Measurements from ENCODE around the gene ANKH.
"Not testable (repeated sequence)": the region's sequence is repeated elsewhere in the genome, so short reads cannot be mapped to it uniquely, and the experiment has no call there.

Gene ANKH

DNA sequence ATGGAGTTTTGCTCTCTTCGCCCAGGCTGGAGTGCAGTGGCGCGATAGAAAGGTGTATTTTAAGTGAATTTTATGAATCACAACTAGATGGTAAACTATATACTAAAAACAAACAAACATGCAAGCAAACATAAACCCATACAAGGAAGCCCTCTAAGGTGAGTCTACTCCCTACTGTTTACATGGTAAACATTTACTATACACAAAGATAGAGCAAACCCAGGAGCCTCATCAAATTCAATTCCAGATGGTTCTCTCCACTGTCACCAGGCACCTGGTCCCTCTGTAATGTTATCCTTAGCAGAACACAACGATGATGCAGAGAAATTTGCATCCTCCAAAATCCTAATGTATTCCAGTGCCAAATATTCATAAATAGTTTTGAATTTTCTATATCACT, 17.9 kb downstream of the ANKH start:
- DNase-seq: no peak

DNA sequence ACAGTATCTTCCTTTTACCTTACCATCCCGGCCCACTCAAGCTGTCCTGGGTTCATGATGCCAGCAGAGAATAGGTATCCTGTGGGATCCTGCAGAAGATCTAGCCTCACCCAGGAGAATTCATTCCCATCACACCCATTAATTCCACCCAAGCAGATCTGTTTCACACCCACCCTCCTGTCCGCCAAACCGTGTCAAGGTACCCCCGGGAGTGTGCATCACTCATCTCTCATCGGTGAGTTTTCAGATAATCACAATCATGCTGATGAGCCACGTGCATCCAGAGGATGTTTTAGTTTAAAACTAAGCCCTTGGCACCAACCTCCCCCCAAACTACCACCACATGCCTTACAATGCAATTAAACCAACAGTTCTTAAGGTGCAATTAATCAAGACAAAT, 18.8 kb downstream of the ANKH start:
- DNase-seq: no peak

DNA sequence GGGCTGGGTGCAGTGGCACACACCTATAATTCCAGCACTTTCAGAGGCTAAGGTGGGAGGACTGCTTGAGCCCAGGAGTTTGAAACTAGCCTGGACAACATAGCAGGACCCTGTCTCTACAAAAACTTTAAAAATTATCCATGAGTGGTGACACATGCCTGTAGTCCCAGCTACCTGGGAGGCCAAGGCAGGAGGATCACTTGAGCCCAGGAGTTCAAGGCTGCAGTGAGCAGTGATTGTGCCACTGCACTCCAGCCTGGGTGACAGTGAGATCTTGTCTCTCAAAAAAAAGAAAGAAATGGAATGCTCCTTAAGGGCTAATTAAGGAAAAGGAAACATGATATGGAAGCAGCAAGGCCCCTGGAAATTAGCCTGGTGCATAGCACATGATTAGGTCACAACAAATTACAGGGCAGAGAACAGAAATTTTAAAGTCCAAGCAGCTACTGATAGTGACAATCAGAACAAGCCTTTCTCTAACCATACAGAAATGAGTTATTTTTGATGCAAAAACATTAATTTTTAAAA, 19.5 kb downstream of the ANKH start:
- no peak for DNase-seq

DNA sequence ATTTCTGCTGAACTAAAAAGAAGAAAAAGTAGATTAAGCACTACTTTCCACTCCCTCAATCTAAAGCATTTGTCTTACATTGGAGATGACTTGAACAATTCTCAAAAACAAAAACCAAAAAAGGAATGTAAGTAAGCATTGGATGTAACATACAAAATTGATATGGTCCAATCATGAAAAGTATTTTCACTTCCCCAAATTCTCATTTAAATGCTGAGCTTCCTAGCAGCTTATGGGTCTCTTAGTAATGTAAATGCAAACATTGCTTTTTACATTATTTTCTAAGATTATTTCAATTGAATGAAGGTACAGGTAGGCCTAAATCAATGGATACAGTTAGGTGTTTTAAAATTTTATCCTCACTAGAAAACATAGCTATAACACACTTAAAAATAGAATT, 20.0 kb downstream of the ANKH start:
- DNase-seq: no peak

DNA sequence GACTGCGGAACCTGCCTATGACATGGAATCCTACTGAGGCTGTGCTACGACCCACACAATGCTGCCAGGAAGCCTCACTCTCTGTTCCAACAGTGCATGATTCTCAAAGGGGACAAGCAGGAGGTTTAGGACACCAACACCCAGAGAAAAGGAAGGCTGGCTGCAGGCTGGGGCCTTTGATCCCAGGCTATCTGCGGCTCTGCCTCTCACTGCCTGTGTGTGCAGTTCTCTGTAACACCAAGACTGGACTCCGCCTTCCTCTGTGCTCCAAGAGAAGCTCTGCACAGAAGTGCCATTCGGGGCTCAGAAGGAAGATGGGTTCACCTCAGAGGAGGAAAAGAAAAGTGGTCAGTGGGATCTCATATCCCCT, 20.5 kb downstream of the ANKH start:
- DNase-seq: no peak

DNA sequence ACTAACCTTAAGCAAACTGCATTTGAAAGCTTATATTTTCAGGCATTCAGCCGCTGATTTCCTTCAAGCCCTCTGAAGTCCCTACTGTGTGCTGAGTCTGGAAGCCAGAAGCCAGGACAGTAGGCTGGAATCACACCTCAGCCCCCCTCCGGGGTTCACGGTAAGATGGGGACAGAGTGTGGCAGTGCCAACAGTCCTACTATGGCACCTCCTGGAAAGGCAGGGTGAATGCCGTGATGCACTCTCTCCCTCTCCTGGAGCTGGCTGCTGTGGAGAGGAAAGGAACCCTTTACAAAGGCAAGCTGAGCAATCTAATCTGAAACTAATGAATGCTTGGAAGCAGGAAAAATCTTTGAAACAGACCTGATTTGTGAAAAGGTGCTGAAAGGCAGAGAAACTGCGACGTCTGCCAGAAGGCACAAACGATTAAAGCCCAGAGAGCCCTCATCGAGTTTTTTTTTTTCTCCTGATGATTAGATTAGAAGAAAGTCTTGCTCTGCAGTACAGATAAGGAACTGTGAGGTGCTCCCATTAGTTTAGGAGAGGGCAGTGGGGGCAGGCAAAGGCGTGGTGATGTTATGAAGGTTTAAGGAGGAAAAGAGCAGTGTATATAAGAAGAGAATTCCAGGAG, 21.0 kb downstream of the ANKH start:
- no peak for DNase-seq

DNA sequence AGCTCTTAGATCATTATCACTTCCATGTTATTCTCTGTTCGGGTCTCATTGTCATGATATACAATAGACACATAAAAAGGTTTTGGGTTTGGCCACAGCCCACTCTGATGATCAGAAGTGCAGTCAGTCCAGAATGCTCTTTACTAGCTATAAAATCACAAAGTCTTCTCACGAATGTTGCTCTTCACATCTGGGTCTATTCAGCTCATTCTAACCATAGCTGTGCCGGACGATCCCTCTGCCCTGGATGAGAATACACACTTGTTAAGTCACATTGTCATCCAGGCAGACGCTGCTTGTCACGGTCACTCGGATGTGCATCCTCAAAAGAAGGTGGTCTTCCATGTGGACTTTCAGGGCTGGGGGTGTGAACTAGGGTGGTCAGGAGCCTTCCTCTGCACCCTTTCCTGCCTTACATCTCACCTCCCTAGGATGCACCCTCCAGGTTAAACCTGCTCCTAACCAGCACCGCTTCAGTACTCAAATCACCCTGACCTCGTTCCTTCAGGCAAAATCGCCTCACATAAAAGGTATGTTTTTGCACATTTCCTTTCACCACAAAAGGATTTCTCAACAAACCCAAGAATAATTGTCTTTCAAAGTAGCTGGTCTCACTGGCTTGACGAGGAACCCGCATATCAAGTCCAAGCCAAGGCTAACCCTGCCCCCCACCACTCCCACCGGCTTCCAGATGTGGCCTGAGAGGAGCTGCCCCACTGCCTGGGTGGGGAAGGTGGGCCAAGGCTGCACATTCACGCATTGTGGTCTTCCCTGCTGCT, 21.9 kb downstream of the ANKH start:
- no peak for DNase-seq

DNA sequence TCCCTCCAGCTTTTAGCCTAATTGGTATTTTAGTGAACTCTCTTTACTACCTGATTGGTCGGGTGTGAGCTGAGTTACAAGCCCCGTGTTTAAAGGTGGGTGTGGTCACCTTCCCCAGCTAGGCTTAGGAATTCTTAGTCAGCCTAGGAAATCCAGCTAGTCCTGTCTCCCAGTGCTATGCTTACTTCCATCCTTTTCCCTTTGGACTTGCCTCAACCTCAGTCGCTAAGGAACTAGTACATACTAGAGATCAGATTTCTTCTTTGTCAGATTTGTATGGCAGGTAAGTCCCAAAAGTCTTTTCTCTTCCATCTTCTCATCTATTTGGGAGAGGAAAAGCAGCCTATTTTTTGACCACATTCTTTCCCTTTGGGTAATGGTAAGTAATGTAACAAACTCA, 22.6 kb downstream of the ANKH start:
- not testable (repeated sequence) for DNase-seq

DNA sequence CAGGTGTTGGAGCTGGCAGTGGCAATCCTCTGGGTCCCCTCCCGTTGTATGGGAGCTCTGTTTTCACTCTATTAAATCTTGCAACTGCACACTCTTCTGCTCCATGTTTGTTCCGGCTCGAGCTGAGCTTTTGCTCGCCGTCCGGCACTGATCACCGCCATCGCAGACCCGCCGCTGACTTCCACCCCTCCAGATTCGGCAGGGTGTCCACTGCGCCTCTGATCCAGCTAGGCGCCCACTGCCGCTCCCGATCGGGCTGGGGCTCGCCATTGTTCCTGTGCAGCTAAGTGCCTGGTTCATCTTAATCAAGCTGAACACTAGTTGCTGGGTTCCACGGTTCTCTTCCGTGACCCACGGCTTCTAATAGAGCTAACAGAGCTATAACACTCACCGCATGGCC, 23.2 kb downstream of the ANKH start:
- no peak for DNase-seq

DNA sequence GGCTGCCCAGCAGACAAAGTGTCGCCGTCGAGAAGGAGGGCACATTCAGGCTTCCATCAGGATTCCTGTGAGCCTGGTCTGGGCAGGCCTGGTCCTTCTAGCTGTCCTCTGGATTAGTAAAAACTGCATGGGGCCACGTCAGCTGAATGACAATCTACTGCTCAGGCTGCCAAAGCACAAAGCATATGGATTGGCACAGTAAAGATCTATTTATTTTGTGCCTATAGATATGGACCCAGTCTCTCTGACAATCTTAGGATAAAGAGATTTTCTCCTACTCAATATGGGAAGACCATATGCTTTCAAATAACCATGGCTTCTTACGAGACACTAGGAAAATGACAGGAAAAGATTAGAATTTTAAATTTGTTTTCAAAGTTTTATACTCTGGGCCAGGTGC, 24.1 kb downstream of the ANKH start:
- no peak for DNase-seq

DNA sequence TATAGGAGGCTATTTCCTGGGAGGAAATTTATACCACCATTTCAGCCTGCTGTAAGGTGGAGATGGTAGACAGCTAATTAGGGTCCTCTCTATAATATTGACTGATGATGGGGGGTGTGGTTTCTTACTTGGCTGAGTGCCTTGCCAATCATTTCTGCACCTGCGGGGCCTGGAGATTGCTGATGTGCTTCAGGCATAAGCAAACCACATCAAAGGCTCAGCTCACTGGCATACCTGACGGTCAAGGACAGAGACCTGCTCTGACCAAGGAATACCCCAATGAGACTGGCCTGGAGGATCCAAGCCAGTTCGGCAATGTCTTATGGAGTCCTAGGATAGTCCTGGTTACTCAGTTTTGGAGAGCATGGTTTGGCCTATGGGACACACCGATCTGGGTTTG, 29.5 kb downstream of the ANKH start:
- DNase-seq: no peak

DNA sequence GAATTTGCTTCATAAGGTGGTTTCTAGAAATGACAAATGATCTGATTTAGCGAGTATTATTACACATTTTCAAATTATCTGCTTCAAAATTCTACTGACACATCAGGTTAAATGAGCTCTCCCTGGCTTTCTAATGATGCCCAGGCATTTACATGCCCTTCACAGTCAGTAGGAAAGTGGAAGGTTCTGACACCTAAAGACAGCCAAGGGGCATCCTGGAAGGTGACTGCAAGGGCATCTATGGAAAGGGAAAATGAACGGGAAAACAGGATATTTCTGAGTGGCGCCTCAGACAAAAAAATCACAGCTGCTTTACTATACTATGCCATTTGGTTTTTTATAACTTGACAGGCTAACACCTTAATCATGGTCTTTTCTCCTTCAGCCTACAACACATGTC, 31.0 kb downstream of the ANKH start:
- DNase-seq: no peak

DNA sequence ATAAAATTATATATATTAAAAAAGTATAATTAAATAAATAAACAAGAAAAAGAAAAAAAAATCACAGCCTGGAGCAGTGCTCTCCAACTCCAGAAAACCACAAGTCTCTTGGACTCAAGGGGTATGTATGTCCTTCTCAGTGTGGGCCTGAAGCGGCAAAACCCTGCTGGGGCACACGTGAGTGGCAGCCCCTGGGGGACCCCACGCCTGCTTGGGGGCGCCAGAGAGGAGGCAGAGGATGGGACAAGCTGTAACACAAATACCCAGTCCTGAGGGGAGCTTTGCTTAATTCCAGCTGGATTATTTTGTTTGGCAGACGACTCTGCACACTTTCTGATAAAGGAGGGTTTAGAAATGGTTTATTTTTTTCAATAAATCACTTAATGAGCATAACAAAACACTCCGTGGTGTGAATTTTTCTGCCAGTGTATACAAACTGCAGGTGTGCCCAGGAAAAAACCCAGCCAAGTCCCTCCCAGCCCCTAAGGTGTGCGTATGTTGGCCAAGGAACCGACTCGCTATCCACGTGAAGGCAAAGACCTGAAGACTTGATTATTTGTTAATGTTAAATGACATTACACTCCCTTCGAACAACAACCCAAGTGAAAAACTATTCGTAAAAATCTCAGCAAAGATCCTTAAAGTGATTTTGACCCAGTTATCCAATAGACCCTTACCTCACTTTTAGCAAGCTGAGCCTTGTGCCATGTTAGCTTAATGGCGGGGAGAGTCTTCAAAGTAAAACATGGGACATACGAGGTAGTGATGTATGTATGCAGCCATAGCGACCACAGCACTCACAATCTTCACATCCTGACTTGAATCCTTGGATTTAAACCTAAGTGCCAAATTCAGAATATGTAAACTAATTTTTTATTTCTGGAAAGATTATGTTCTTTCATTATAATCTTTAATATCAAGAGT, 32.9 kb downstream of the ANKH start:
- no peak for DNase-seq

DNA sequence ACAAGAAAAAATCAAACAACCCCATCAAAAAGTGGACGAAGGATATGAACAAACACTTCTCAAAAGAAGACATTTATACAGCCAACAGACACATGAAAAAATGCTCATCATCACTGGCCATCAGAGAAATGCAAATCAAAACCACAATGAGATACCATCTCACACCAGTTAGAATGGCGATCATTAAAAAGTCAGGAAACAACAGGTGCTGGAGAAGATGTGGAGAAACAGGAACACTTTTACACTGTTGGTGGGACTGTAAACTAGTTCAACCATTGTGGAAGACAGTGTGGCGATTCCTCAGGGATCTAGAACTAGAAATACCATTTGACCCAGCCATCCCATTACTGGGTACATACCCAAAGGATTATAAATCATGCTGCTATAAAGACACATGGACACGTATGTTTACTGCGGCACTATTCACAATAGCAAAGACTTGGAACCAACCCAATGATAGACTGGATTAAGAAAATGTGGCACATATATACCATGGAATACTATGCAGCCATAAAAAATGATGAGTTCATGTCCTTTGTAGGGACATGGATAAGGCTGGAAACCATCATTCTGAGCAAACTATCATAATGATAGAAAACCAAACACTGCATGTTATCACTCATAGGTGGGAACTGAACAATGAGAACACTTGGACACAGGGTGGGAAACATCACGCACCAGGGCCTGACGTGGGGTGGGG, 34.0 kb downstream of the ANKH start:
- DNase-seq: not testable (repeated sequence)

DNA sequence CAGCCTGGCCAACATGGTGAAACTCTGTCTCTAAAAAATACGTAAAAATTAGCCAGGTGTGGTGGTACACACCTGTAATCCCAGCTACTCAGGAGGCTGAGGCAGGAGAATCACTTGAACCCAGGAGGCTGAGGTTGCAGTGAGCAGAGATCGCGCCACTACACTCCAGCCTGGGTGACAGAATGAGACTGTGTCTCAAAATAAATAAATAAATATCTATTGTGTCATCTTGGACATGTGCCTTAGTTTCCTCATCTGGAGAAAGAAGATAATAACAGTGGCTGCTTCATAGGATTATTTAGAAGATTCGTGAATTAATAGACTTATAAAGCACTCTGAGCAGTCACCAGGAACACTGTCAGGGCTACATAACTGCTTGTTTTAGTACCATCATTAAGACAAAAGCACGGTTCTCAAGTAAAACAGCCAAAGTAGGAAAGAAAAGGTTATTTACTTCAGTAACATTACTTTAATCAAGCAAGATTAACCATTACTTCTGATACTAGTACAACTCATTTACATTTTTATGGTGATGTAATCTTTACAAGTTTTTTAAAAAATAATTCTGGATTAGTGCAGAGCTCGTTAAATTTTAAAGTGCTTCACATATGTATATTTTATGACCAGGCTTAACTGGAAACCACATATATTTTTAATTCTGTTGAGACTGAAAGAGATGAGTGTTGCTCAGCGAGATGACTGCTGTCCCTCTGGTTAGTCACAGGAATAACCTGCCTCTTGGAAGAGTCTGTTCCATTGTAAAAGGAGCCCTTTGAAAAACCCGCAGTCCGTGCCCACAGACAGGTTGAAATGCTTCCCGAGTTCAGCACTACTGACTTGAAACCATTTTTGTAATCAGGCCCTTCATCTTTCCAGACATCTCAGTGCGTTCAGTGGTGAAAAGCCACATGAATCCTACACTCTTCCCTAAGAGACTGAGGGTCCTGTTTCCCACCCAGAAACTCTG, 36.7 kb downstream of the ANKH start:
- DNase-seq: no peak

DNA sequence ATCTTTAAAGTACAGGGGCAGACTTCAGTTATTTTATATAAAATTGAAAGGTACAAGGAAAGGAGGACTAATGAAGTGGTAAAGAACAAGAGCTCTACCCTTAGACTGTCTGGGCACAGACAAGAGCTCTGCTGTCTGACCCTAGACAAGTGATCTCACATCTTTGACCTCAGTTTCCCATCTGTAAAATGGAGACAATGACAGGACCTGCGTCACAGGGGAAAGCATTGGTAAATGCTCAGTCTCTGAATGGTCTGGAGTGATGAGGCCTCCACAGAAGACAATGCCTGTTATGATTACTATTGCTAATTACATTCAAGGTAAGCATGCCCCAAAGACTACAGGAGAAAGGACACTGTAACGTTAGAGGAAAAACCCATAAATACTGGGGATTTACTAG, 37.5 kb downstream of the ANKH start:
- no peak for DNase-seq

DNA sequence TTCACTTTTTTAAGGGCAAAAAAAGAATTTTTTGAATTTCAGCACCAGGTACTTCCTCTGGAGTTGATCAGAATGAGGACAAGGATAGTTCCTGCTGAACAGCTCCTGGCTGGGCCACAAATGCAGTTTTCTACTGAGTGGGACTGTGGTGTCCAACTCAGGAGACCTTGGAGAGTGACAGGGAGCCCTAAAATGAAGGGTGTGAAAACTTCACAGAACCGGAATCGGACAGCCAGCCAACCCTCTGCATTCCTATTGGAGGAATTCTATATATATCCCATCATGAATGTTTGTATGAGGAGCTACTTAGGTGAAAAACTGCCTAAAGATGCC, 40.6 kb downstream of the ANKH start:
- no peak for DNase-seq

DNA sequence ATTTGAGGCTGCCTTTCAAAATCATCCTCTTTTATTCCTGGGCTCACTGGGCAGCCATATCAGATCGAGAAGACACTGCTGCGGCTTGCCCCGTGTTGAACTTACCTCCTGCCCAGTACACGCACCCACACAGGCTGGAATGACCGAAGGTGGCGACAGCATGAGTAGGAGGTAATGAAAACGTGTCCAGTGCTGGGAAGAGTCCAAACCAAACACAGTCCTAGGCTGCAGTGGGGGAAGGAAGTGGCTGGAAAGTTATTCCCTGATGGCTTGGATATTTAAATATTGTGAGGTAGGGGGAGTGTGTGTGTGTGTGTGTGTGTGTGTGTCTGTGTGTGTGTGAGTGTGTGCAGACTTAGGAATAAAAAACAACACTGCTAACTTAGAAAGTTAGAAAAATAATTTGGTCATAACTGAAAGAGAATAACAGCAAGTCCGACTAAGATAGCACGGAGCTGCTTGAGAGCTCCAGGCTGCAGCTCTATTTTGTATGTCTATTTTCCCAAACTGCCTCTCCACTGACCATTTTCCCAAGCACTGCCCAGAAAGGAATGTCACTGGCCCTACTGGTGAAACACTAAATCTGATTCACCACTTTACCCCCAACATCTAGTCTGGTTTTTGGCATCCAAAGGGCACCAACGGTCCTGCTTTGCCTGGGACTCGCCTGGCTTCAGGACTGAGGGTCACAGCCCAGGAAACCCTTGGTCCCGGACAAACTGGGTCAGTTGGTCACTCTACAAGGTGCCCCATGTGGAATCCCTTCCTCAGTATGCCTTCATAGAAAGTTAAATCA, 41.2 kb downstream of the ANKH start:
- DNase-seq: no peak

DNA sequence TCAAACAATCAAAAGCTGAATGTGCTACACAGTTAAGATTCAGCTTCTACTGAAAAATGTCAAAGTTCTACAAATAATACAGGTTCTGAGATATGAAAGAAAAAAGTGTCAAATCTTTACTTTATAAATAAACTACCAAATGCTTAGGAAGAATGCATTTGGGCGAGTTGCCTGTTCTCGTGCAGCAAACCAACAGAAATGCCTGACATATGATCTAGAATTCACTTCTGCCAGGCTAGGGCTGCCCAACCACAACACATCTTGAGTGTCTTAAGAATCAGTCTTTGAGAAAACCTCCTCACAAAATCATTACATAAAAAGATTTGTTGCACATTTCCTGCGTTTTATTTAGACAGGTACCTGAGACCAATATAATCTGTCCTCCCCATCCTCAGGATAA, 42.2 kb downstream of the ANKH start:
- no peak for DNase-seq

DNA sequence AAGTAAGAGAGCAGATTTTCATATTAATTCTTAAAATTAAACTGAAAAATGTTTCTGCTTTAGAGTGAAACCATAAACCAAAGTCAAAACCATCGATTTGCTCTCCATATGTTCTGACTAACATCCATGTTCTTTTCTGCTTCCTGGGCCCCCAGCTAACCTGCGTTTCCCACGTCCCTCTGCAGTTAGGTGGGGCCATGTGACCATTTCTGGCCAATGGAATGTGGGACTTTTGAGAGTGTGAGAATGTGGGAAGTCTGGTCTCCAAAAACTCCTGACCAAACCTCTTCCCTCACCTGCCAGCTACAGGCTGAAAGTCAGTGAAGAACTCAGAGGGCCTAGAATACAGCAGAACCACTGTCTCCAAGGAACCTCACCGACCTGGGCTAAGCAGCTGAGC, 44.9 kb downstream of the ANKH start:
- DNase-seq: no peak

DNA sequence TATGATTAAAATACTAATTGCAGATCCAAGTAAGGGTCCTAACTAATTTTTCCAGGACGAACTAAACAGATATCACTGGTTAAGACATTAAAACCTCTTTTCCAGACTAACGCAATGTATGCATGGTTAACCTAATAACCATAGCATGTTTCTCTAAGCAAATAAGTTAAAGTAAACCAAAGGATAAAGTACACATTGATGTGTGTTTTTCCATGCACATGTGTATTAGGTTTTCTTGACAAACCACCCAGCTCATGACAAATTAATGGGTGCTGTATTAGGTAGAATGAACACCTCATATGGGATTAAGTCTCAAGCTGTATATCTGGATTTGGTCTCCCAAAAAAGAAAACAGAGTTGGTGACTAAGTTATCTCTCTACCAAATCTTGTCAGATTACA, 45.6 kb downstream of the ANKH start:
- DNase-seq: no peak

All from NCI-H774 (cell line).